Measurements from ENCODE around the gene CHRNA10. TPM values are rescaled to one million over a fixed set of nuclear protein-coding genes. Genes with fewer than 3 reads are reported as not detected.

The CHRNA10 gene
- 0.28 and 0.71 TPM in 2 replicates for total RNA-seq (2014; rRNA removed; shearing (Covaris generic))

- DNase-seq (ENCODE audit: low read depth in 1 of 2, low spot score in 2 of 2), result no peak
- Histone ChIP-seq H3K27ac (no peak within 1 kb of the TSS), H3K4me1 (replicated peaks) (no peaks in the 10 kb centered on the region), H3K27me3 (replicated peaks) (no peaks in the 10 kb centered on the region), H3K36me3 (peaks cover 94% of the 10 kb centered on the region), H3K9me3 (replicated peaks) (no peaks in the 10 kb centered on the region), H3K4me3 (no peak within 1 kb of the TSS)
Measured at GRCh38 chr11:3671334-3672254, at the start of gene CHRNA10. CHRNA10 (minus strand) TSS chr11:3671384; CDS start chr11:3671312, 72 bp downstream.

DNA sequence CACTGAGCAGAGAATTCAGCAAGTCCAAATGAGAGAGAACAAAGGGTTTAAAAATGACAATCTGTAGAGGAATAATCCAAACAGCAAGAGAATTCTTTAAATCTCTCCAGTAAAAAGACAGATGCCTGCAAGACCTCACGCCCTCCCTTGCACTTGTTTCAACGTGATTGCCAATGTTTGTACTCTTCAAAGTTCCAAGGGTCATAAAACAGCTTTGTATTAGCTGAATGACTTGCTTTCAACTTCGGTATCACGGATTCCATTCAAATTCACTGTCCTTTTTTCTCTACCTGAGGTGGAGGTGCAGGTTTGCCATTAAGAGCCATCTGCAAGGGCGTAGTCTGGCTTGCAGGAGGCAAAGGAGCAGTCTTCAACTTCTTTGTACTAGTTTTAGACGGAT, 41.1 kb upstream of the CHRNA10 start:
- Histone ChIP-seq H3K4me1 (replicated peaks) (no peaks in the 10 kb centered on the region), H3K27ac (no peak overlapping the region), H3K36me3 (peaks cover 89% of the 10 kb centered on the region), H3K27me3 (replicated peaks) (no peaks in the 10 kb centered on the region), H3K9me3 (replicated peaks) (no peaks in the 10 kb centered on the region), H3K4me3 (no peak overlapping the region)
- no peak for DNase-seq (ENCODE audit: low read depth in 1 of 2, low spot score in 2 of 2)

- Histone ChIP-seq H3K4me1 (replicated peaks) (no peaks in the 10 kb centered on the region), H3K27ac (no peak overlapping the region), H3K9me3 (replicated peaks) (no peaks in the 10 kb centered on the region), H3K4me3 (no peak overlapping the region), H3K27me3 (replicated peaks) (no peaks in the 10 kb centered on the region), H3K36me3 (peaks cover 89% of the 10 kb centered on the region)
- DNase-seq (ENCODE audit: low read depth in 1 of 2, low spot score in 2 of 2), result no peak
Measured at GRCh38 chr11:3710485-3711259, 39.5 kb upstream of the CHRNA10 start.

- Histone ChIP-seq H3K4me3 (no peak overlapping the region), H3K36me3 (peaks cover 89% of the 10 kb centered on the region), H3K4me1 (replicated peaks) (no peaks in the 10 kb centered on the region), H3K27ac (no peak overlapping the region), H3K27me3 (replicated peaks) (no peaks in the 10 kb centered on the region), H3K9me3 (replicated peaks) (no peaks in the 10 kb centered on the region)
- DNase-seq (ENCODE audit: low read depth in 1 of 2, low spot score in 2 of 2), result no peak
Measured at GRCh38 chr11:3709977-3710376, 38.8 kb upstream of the CHRNA10 start.

DNA sequence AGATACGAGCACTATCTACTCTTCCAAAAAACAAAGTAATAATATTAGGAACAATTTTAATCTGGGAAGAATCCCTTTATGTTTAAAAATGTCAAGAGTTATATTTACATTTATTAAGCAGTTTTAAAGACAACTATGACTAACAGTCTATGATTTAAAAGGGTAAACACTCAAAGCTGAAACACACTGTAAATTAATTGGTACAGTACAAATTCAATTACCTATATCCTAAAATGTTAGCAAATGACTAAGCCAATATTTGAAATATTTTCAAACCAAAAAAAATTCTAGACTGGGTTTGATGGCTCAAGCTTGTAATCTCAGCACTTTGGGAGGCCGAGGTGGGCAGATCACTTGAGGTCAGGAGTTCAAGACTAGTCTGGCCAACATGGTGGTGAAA, 36.0 kb upstream of the CHRNA10 start:
- H3K4me3 ChIP-seq, result no peak overlapping the region
- peaks cover 89% of the 10 kb centered on the region for H3K36me3 ChIP-seq
- H3K4me1 ChIP-seq (replicated peaks), result no peaks in the 10 kb centered on the region
- H3K9me3 ChIP-seq (replicated peaks), result no peaks in the 10 kb centered on the region
- no peaks in the 10 kb centered on the region for H3K27me3 ChIP-seq (replicated peaks)
- DNase-seq (ENCODE audit: low read depth in 1 of 2, low spot score in 2 of 2), result no peak
- no peak overlapping the region for H3K27ac ChIP-seq

- Histone ChIP-seq H3K4me3 (no peak overlapping the region), H3K36me3 (peaks cover 95% of the 10 kb centered on the region), H3K9me3 (replicated peaks) (no peaks in the 10 kb centered on the region), H3K27me3 (replicated peaks) (no peaks in the 10 kb centered on the region), H3K27ac (no peak overlapping the region), H3K4me1 (replicated peaks) (no peaks in the 10 kb centered on the region)
- no peak for DNase-seq (ENCODE audit: low read depth in 1 of 2, low spot score in 2 of 2)
Measured at GRCh38 chr11:3703383-3703782, 32.2 kb upstream of the CHRNA10 start.

DNA sequence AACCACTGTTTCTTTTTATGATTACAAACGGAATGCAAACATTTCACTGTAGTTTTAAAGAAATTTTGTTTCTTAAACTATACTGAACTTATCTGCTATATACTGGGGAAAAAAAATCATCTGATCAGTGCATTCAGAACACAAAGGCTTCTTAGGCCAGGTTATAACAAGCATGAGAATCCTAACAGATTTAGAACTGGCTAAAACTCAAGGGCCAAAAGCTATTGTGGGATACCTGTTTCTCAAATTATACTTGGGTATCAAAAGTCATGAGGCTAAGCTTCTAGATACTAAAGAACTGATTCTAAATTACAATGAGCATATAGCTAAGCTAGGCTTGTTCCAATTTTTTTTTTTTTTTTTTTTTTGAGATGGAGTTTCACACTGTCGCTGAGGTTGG, 29.7 kb upstream of the CHRNA10 start:
- H3K9me3 ChIP-seq (replicated peaks), result no peaks in the 10 kb centered on the region
- H3K4me1 ChIP-seq (replicated peaks), result no peaks in the 10 kb centered on the region
- H3K36me3 ChIP-seq, result peaks cover 96% of the 10 kb centered on the region

GRCh38 chr11:3700410-3700809, 29.2 kb upstream of the CHRNA10 start:
- no peak for DNase-seq (ENCODE audit: low read depth in 1 of 2, low spot score in 2 of 2)
- Histone ChIP-seq H3K9me3 (replicated peaks) (no peaks in the 10 kb centered on the region), H3K4me3 (no peak overlapping the region), H3K36me3 (peaks cover 96% of the 10 kb centered on the region), H3K27ac (no peak overlapping the region), H3K4me1 (replicated peaks) (no peaks in the 10 kb centered on the region), H3K27me3 (replicated peaks) (no peaks in the 10 kb centered on the region)

More for the DNA sequence above, 29.7 kb upstream of the CHRNA10 start:
- H3K27ac ChIP-seq, result no peak overlapping the region
- DNase-seq (ENCODE audit: low read depth in 1 of 2, low spot score in 2 of 2), result no peak
- H3K4me3 ChIP-seq, result no peak overlapping the region
- no peaks in the 10 kb centered on the region for H3K27me3 ChIP-seq (replicated peaks)

- Histone ChIP-seq H3K4me3 (no peak overlapping the region), H3K27me3 (replicated peaks) (no peaks in the 10 kb centered on the region), H3K27ac (no peak overlapping the region), H3K4me1 (replicated peaks) (no peaks in the 10 kb centered on the region), H3K36me3 (peaks cover 93% of the 10 kb centered on the region), H3K9me3 (replicated peaks) (no peaks in the 10 kb centered on the region)
- no peak for DNase-seq (ENCODE audit: low read depth in 1 of 2, low spot score in 2 of 2)
Measured at GRCh38 chr11:3686751-3687150, 15.6 kb upstream of the CHRNA10 start.

- Histone ChIP-seq H3K4me3 (no peak overlapping the region), H3K9me3 (replicated peaks) (no peaks in the 10 kb centered on the region), H3K4me1 (replicated peaks) (no peaks in the 10 kb centered on the region), H3K27me3 (replicated peaks) (no peaks in the 10 kb centered on the region), H3K27ac (no peak overlapping the region), H3K36me3 (peaks cover 93% of the 10 kb centered on the region)
- DNase-seq (ENCODE audit: low read depth in 1 of 2, low spot score in 2 of 2), result no peak
Measured at GRCh38 chr11:3685923-3686322, 14.7 kb upstream of the CHRNA10 start.

DNA sequence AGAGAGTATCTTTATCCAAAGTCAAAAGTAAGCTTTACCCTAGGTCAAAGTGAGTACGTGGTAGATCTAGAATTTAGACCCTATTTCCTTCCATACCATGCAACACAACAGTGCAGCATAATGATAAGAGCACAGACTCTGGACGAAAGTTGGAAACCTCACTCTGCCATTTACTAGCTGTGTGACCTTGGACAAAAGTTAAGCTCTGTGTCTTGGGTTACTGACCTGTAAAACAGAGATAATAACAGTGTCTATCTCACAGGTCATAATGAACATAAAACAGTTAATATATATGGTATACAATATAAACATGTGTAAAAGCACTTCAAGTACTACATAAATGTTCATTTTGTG, 13.6 kb upstream of the CHRNA10 start:
- H3K4me1 ChIP-seq (replicated peaks), result no peaks in the 10 kb centered on the region

GRCh38 chr11:3684129-3684818, 13.1 kb upstream of the CHRNA10 start:
- Histone ChIP-seq H3K27me3 (replicated peaks) (no peaks in the 10 kb centered on the region), H3K9me3 (replicated peaks) (no peaks in the 10 kb centered on the region), H3K27ac (no peak overlapping the region), H3K36me3 (peaks cover 93% of the 10 kb centered on the region), H3K4me3 (no peak overlapping the region), H3K4me1 (replicated peaks) (no peaks in the 10 kb centered on the region)
- DNase-seq (ENCODE audit: low read depth in 1 of 2, low spot score in 2 of 2), result no peak

More for the DNA sequence above, 13.6 kb upstream of the CHRNA10 start:
- DNase-seq (ENCODE audit: low read depth in 1 of 2, low spot score in 2 of 2), result no peak
- no peaks in the 10 kb centered on the region for H3K9me3 ChIP-seq (replicated peaks)
- H3K4me3 ChIP-seq, result no peak overlapping the region
- H3K27me3 ChIP-seq (replicated peaks), result no peaks in the 10 kb centered on the region
- H3K36me3 ChIP-seq, result peaks cover 93% of the 10 kb centered on the region
- no peak overlapping the region for H3K27ac ChIP-seq

GRCh38 chr11:3683039-3683438, 11.9 kb upstream of the CHRNA10 start:
- no peak for DNase-seq (ENCODE audit: low read depth in 1 of 2, low spot score in 2 of 2)
- H3K36me3 ChIP-seq, result peaks cover 99% of the 10 kb centered on the region
- no peak overlapping the region for H3K4me3 ChIP-seq
- H3K27me3 ChIP-seq (replicated peaks), result no peaks in the 10 kb centered on the region
- no peak overlapping the region for H3K27ac ChIP-seq
- H3K9me3 ChIP-seq (replicated peaks), result no peaks in the 10 kb centered on the region
- H3K4me1 ChIP-seq (replicated peaks), result no peaks in the 10 kb centered on the region

- H3K9me3 ChIP-seq (replicated peaks), result no peaks in the 10 kb centered on the region
- H3K36me3 ChIP-seq, result peaks cover 99% of the 10 kb centered on the region
Measured at GRCh38 chr11:3679077-3679476, 7.9 kb upstream of the CHRNA10 start.

More at GRCh38 chr11:3679077-3679476, 7.9 kb upstream of the CHRNA10 start:
- DNase-seq (ENCODE audit: low read depth in 1 of 2, low spot score in 2 of 2), result no peak
- Histone ChIP-seq H3K27ac (no peak overlapping the region), H3K4me3 (no peak overlapping the region), H3K4me1 (replicated peaks) (no peaks in the 10 kb centered on the region), H3K27me3 (replicated peaks) (no peaks in the 10 kb centered on the region)
